ENCODE results near the gene CATSPERB. TPM values are rescaled to one million over a fixed set of nuclear protein-coding genes. Genes with fewer than 3 reads are reported as not detected.
A peak's percentile ranks its signal among the peaks of the same experiment; 100 is the strongest.
"Not testable (repeated sequence)": the region's sequence is repeated elsewhere in the genome, so short reads cannot be mapped to it uniquely, and the experiment has no call there.

CATSPERB gene
- polyA plus RNA-seq, 5 donors = 0.64 to 2.0 (median 1.3) TPM

GRCh38 chr14:91674911-91675310 lies 57.0 kb downstream of the CATSPERB start:
- no peak for DNase-seq

- DNase-seq = no peak
Observed at GRCh38 chr14:91669867-91670266, 62.0 kb downstream of the CATSPERB start.

- not testable (repeated sequence) for DNase-seq
Observed at GRCh38 chr14:91667101-91667500, 64.8 kb downstream of the CATSPERB start.

- no peak for DNase-seq
Observed at GRCh38 chr14:91660790-91661189, 71.1 kb downstream of the CATSPERB start.

GRCh38 chr14:91654836-91655235 lies 77.0 kb downstream of the CATSPERB start:
- DNase-seq = no peak

- DNase-seq = no peak
Observed at GRCh38 chr14:91653451-91653850, 78.4 kb downstream of the CATSPERB start.

GRCh38 chr14:91649930-91650329 lies 82.0 kb downstream of the CATSPERB start:
- peak in 1 of 2 donors; percentile 12 for DNase-seq

GRCh38 chr14:91647856-91648255 lies 84.0 kb downstream of the CATSPERB start:
- DNase-seq = no peak

GRCh38 chr14:91636604-91637003 lies 95.3 kb downstream of the CATSPERB start:
- no peak for DNase-seq

- DNase-seq = no peak
Observed at GRCh38 chr14:91624757-91625156, 107.1 kb downstream of the CATSPERB start.

- DNase-seq = no peak
Observed at GRCh38 chr14:91614187-91614586, 117.7 kb downstream of the CATSPERB start.

- no peak for DNase-seq
Observed at GRCh38 chr14:91613459-91614112, 118.3 kb downstream of the CATSPERB start.

GRCh38 chr14:91611528-91611927 lies 120.4 kb downstream of the CATSPERB start:
- DNase-seq = no peak

GRCh38 chr14:91609161-91609560 lies 122.7 kb downstream of the CATSPERB start:
- no peak for DNase-seq

- no peak for DNase-seq
Observed at GRCh38 chr14:91607322-91608047, 124.4 kb downstream of the CATSPERB start.

- no peak for DNase-seq
Observed at GRCh38 chr14:91606851-91607250, 125.0 kb downstream of the CATSPERB start.

- DNase-seq = not testable (repeated sequence)
Observed at GRCh38 chr14:91604611-91605010, 127.3 kb downstream of the CATSPERB start.

GRCh38 chr14:91599994-91600393 lies 131.9 kb downstream of the CATSPERB start:
- DNase-seq = peak; percentile 65 to 70

- no peak for DNase-seq
Observed at GRCh38 chr14:91595736-91596135, 136.2 kb downstream of the CATSPERB start.

GRCh38 chr14:91593957-91594356 lies 137.9 kb downstream of the CATSPERB start:
- not testable (repeated sequence) for DNase-seq

- no peak for DNase-seq
Observed at GRCh38 chr14:91586410-91586809, 145.5 kb downstream of the CATSPERB start.

GRCh38 chr14:91585856-91586255 lies 146.0 kb downstream of the CATSPERB start:
- DNase-seq = no peak

- no peak for DNase-seq
Observed at GRCh38 chr14:91582761-91583160, 149.1 kb downstream of the CATSPERB start.

Data from right lung (tissue), 5 donors.